Posterior vena cava (tissue), 2 donors: ENCODE data around the gene ENAM. TPM values are rescaled to one million over a fixed set of nuclear protein-coding genes. Genes with fewer than 3 reads are reported as not detected.
"Not testable (repeated sequence)": the region's sequence is repeated elsewhere in the genome, so short reads cannot be mapped to it uniquely, and the experiment has no call there.

ENCODE experiments used
- DNase-seq: peaks from one replicate; pipeline ENCODE4 v3.0.0-alpha.2; 2020; ENCODE audit warnings: low spot score
- intact Hi-C, 2 donors: fragments of 100-400 bp; cut with DNase I; formaldehyde crosslinking; loops; one replicate each; pipeline versions ENCODE4 v1.14.1 to v1.14.2; 2022 to 2023
- total RNA-seq, 2 donors: library from RNA; stranded (reverse); fragmentation: NEBNext Ultra II Directional; extraction: Animal tissue kit (Norgen Biotek cat#: 25700); gene quantifications; one replicate each; pipeline ENCODE4 v1.2.1, GENCODE V29; 2021
- donor health status: DM: yes; HTN: yes; CAD: no.
- donor health status: DM: yes; HTN: yes; CAD: no.

Gene ENAM
- total RNA-seq, 2 donors from 2014 or later = 0.14 to 0.62 TPM

DNA sequence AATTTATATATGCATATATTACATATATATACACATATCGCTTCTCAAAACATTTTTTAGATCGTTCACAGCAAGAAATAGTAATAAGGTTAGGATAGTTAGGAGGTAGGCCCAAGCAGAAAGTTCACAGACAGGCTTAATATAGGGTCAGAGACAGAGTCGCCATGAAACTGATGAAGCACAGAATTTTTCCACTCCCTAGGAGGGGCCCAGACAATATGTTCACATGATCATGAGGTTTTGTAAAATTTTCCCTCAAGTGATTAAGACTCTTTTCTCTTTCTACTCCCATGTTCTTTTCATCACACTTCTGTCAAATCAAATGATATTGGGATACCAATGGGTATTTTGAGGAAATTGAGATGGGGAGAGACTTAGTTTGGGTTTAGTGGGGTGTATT lies 5.2 kb upstream of the ENAM start:
- intact Hi-C loops = loop anchor here in 1 of 2 donors (5.0 kb wide), 1 partner anchor 1179 kb away; no protein-coding TSS in a partner anchor

GRCh38 chr4:70624226-70624793 lies 4.2 kb upstream of the ENAM start:
- intact Hi-C loops = loop anchor here in 1 of 2 donors (5.0 kb wide), 1 partner anchor 1178 kb away; no protein-coding TSS in a partner anchor
- DNase-seq = no peak

More for the DNA sequence above, 5.2 kb upstream of the ENAM start:
- DNase-seq = no peak

- intact Hi-C loops = no loop called here
- DNase-seq = no peak
These were observed 924 bp upstream of the ENAM start for GRCh38 chr4:70627620-70628019.

DNA sequence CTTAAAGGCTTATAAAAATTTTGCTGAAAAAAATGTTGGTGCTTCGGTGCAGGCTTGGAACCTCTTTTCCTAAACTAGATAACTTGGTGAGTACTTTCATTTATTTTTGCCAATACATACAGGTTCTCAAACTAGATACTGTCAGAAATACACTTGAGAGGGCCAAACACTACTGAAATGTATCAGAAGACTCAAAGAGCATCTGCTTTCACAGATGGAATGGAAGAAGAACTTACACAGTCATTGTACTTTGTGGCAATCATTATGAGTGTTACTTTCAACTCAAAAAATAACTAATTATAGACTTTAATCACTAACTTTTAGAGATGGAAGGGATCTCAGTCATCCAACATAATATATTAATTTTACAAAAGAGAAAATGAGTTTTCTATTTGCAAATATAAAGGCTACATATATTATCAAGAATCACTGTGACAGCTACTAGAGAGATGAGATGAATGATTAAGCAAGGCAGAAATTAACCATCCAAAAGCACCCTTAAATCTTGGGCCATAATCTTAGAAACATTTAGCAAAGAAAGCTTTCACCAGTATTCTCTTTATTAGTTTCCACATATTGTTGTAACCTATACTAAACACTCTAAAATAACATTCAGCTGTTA lies 1.0 kb downstream of the ENAM start:
- intact Hi-C loops = no loop called here
- no peak for DNase-seq

DNA sequence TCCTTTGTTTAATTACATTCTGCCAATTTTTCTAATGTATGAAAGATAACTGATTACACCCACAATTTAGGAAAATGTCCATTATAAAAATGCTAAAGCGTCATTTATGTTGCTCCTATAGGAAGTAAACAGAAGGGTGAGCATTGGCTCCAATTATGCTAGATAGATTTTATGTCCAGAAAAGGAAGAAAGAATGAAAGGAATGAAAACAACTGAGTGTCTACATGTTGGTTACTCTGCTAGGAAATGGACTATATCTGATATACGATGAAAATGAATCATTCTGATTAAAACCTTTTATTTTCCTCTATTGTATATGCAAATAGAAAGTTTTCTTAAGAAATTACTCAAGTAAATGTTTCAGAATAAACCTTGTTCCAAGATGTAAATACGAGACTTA lies 1.6 kb downstream of the ENAM start:
- DNase-seq = no peak
- intact Hi-C loops = no loop called here

- intact Hi-C loops = no loop called here
- no peak for DNase-seq
These were observed 3.5 kb downstream of the ENAM start for GRCh38 chr4:70632028-70632427.

DNA sequence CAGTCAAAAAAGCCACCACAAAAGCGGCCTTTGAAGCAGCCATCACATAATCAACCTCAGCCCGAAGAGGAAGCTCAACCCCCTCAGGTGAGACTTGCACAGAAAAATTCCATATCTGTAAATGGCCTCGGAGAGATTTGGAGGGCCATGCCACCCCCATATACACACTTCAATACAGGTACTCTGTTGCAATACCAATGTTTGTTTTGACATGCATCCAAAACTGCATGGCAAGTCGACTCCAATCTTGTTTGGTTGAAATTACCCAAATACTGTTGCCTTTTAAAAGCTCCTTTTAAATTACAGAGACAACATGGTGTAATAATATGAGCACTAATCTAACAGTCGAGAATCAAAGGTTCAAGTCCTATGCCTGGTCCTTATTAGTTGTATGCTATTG lies 5.9 kb downstream of the ENAM start:
- no peak for DNase-seq
- intact Hi-C loops = no loop called here

DNA sequence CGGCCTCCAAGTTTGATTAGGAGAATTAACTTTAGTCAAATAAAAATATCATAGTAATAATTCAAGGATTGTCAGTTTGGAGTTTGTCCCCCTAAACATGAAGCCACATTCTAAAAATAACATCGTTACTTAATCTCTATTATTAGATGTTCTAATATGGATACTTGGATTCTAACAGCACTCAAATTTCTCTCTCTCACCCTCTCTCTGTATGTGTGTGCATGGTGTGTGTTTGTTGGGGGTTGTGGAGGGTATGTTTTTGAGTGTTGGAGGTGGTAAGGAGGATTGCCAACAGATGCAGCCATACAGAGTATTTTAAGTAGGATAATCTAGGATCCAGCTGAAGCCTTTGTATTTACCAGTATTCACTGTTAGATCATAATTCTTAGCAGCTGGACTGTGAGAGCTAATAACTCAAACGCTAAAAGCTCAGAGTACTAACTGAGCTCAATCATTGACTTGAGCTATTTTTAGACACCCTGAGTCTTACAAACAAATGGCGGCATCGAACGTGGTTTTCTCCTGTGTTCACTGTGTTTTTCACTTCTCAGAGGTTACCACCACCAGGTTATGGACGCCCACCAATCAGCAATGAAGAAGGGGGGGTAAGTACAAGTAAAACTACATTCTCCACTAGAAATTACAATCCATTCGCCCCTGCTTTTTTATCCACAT lies 8.8 kb downstream of the ENAM start:
- DNase-seq = no peak
- intact Hi-C loops = no loop called here

DNA sequence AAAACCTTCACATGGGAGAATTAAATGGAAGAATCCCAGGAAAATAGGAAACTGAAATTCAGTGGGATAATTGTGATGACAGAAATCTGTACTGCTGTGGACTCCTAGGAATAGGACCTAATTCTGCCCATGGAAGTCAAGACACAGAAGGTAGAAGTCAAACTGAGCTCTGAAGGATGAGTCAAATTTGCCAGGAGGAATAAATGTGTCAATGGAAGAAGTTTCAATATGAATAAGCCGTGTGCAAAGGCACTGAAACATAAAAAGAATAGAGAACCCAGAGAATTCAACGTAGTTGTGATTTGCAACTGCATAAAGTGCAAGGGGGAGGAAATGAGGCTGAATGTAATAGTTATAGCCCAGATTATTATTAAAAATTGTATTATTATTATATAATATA lies 11.6 kb downstream of the ENAM start:
- DNase-seq = no peak
- intact Hi-C loops = no loop called here

- DNase-seq = not testable (repeated sequence)
- intact Hi-C loops = loop anchor here in 1 of 2 donors (10.0 kb wide), 1 partner anchor 354 kb away; no protein-coding TSS in a partner anchor
These were observed 22.2 kb downstream of the ENAM start for GRCh38 chr4:70650741-70651140.

DNA sequence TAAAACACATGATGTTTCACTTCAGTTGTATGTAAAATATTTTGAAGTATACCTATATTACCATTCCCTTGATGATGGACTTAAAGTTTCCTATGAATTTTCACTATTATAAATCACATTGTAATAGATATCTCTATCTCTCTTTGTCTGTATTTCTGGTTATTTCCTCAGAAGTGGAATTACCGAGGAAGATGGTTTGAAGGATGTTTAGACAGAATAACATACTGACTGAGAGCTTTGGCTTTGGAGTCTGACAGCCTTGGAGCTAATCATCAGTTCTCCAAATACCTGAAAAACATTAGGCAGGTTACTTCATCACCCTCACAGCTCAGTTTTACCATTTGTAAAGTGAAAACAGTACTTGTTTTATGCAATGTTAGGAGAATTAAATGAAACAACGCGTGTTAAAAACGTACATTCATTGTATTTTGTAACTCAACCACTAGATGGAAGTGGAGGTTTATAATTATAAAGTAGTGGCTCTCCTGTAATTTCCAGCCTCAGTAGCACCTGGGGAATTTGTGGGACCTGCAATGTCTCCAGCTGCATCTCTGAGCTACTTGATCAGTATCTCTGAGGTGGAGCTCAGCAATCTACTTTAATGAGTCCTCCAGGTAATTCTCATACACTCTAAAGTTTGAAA lies 23.4 kb downstream of the ENAM start:
- no peak for DNase-seq
- intact Hi-C loops = loop anchor here in 1 of 2 donors (10.0 kb wide), 1 partner anchor 353 kb away; no protein-coding TSS in a partner anchor

DNA sequence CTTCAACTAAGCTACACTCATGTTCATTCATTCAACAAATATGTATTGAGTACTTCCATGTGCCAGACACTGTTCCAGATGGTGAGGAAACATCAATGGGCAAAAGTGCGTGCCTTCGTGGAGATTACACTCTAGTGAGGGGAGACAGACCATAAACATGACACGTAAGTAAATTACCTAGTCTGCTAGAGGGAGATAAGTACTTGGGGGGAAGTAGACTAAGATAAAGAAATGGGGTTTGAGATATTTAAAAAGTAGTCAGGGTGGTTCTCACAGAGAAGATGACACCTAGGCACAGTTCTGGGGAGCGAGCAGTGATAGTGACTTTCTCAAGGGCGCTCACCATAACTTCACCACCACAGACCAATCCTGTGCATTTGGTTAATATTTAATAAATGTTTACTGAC lies 26.1 kb downstream of the ENAM start:
- intact Hi-C loops = loop anchor here in 1 of 2 donors (10.0 kb wide), 1 partner anchor 350 kb away; no protein-coding TSS in a partner anchor
- no peak for DNase-seq

- intact Hi-C loops = loop anchor here in 1 of 2 donors (10.0 kb wide), 1 partner anchor 347 kb away; no protein-coding TSS in a partner anchor
- DNase-seq = no peak
These were observed 28.8 kb downstream of the ENAM start for GRCh38 chr4:70657326-70657725.

- intact Hi-C loops = loop anchor here in 1 of 2 donors (10.0 kb wide), 1 partner anchor 346 kb away; no protein-coding TSS in a partner anchor
- DNase-seq = no peak
These were observed 29.9 kb downstream of the ENAM start for GRCh38 chr4:70658418-70658817.

DNA sequence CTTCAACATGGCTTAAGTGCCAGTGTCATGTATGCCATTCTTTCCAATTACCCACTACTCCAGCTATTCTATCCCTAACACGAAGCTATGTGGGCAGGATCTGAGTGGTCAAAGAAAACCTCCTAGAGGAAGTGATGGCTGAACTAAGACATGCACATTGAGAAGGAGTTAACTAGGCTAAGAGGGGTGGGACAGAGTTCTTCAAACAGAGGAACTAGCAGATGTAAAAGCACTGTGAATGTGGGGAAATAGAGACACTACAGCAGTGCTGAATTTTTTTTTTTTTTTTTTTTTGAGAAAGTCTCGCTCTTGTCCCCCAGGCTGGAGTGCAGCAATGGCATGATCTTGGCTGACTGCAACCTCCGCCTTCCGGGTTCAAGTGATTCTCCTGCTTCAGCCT lies 31.6 kb downstream of the ENAM start:
- DNase-seq = no peak
- intact Hi-C loops = no loop called here

DNA sequence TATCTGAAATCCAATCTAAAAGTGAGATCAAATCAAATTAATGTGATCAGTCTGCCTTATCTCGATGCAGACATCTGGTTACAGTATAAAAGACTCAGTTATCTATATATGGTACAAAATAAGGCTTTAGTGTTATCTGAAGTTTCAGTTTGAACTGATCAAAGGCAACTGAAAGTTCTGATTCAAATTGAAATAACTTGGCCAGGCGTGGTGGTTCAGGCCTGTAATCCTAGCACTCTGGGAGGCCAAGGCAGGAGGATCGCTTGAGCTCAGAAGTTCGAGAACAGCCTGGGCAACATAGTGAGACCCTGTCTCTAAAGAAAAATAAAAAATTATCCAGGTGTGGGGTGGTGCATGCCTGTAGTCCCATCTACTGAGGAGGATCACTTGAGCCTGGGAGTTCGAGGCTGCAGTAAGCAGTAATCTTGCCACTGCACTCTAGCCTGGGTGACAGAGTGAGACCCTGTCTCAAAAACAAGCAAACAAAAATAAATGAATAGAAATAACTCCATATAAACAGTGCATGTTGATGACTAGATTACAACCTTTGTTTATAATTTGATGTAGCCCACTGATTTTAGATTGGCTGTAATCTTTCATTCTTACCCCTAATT lies 32.9 kb downstream of the ENAM start:
- intact Hi-C loops, DNase-seq: not testable (repeated sequence)

- DNase-seq = no peak
- intact Hi-C loops = no loop called here
These were observed 37.8 kb downstream of the ENAM start, which contains the start of gene JCHAIN for GRCh38 chr4:70666369-70666768. Gene JCHAIN, minus strand, starts transcription at chr4:70666508. Its CDS starts 18 bp downstream, at chr4:70666490.

GRCh38 chr4:70667740-70668535 lies 39.4 kb downstream of the ENAM start:
- no peak for DNase-seq
- intact Hi-C loops = no loop called here
